ENCODE data around the gene ZKSCAN1.
A peak's percentile ranks its signal among the peaks of the same experiment; 100 is the strongest.

Gene ZKSCAN1

GRCh38 chr7:100065452-100066186 lies 50.2 kb downstream of the ZKSCAN1 start:
- DNase-seq (ENCODE audit: low spot score in 2 of 2): no peak
- Histone ChIP-seq H3K9me3 (peaks cover 5% of the 10 kb centered on the region), H3K4me3 (no peak overlapping the region), H3K4me1 (no peaks in the 10 kb centered on the region), H3K27me3 (ENCODE audit: low read depth) (no peaks in the 10 kb centered on the region), H3K36me3 (replicated peaks) (peaks cover 32% of the 10 kb centered on the region)
- in situ Hi-C loops (cut with MboI; ENCODE audit: low sequenced_read_pairs): no loop called here

- in situ Hi-C loops (cut with MboI; ENCODE audit: low sequenced_read_pairs): no loop called here
- Histone ChIP-seq H3K27me3 (ENCODE audit: low read depth) (no peaks in the 10 kb centered on the region), H3K4me1 (no peaks in the 10 kb centered on the region), H3K4me3 (no peak overlapping the region), H3K36me3 (replicated peaks) (peaks cover 41% of the 10 kb centered on the region), H3K9me3 (peaks cover 18% of the 10 kb centered on the region)
- DNase-seq (ENCODE audit: low spot score in 2 of 2): no peak
Observed at GRCh38 chr7:100066953-100067352, 51.6 kb downstream of the ZKSCAN1 start.

DNA sequence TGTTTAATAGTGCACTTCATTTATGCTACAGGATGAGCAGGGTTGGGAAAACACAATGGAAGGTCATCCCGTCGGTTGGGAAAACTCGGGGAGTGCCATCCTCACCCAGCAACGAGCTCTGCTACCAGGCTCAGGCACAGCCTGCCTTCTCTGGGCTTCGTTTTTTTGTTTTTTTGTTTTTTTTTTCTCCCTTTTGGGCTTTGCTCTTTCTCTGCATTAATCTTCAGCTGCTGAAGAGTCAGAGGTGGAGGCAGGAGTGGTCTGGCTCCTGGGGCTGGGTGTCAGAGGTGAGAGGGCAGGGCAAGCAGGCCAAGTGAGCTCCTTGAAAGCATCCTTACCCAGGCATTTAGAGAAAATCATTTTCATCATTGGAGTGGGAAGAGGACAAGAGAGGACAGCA lies 54.6 kb downstream of the ZKSCAN1 start:
- DNase-seq (ENCODE audit: low spot score in 2 of 2): no peak
- Histone ChIP-seq H3K27me3 (ENCODE audit: low read depth) (no peaks in the 10 kb centered on the region), H3K4me1 (no peaks in the 10 kb centered on the region), H3K9me3 (peaks cover 28% of the 10 kb centered on the region), H3K36me3 (replicated peaks) (peaks cover 60% of the 10 kb centered on the region), H3K4me3 (no peak overlapping the region)
- in situ Hi-C loops (cut with MboI; ENCODE audit: low sequenced_read_pairs): no loop called here

GRCh38 chr7:100071018-100071723 lies 55.8 kb downstream of the ZKSCAN1 start:
- in situ Hi-C loops (cut with MboI; ENCODE audit: low sequenced_read_pairs): no loop called here
- Histone ChIP-seq H3K4me1 (no peaks in the 10 kb centered on the region), H3K9me3 (peaks cover 28% of the 10 kb centered on the region), H3K36me3 (replicated peaks) (peaks cover 70% of the 10 kb centered on the region), H3K4me3 (no peak overlapping the region), H3K27me3 (ENCODE audit: low read depth) (no peaks in the 10 kb centered on the region)
- DNase-seq (ENCODE audit: low spot score in 2 of 2): no peak

DNA sequence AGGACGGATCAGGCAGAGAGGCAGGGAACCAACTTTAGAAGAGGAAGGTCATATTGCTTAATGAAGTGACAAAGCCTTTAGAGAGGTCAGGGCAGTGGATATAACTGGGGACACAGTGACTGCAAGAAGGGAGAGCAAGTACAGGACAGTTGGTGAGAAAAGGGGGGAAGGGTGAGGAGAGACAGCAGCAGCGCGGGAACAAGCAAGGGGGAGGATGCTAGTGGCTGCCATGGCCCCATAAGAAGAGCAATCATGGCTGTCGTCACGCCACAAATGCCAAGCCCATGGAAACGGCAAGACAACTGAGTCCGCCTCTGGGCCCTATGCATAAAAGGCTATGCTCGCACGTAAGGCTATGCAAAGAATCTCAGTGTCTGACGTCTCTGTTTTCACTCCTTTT lies 57.1 kb downstream of the ZKSCAN1 start:
- Histone ChIP-seq H3K4me3 (no peak overlapping the region), H3K36me3 (replicated peaks) (peaks cover 83% of the 10 kb centered on the region), H3K4me1 (no peaks in the 10 kb centered on the region), H3K27me3 (ENCODE audit: low read depth) (no peaks in the 10 kb centered on the region), H3K9me3 (peaks cover 28% of the 10 kb centered on the region)
- in situ Hi-C loops (cut with MboI; ENCODE audit: low sequenced_read_pairs): no loop called here
- no peak for DNase-seq (ENCODE audit: low spot score in 2 of 2)

- Histone ChIP-seq H3K4me1 (peaks cover under 1% of the 10 kb centered on the region), H3K27me3 (ENCODE audit: low read depth) (no peaks in the 10 kb centered on the region), H3K36me3 (replicated peaks) (peaks cover 98% of the 10 kb centered on the region), H3K4me3 (no peak overlapping the region), H3K9me3 (peaks cover 28% of the 10 kb centered on the region)
- DNase-seq (ENCODE audit: low spot score in 2 of 2): no peak
- in situ Hi-C loops (cut with MboI; ENCODE audit: low sequenced_read_pairs): no loop called here
Observed at GRCh38 chr7:100074841-100075240, 59.4 kb downstream of the ZKSCAN1 start.

GRCh38 chr7:100075418-100075817 lies 60.0 kb downstream of the ZKSCAN1 start:
- Histone ChIP-seq H3K36me3 (replicated peaks) (peaks cover 95% of the 10 kb centered on the region), H3K27me3 (ENCODE audit: low read depth) (no peaks in the 10 kb centered on the region), H3K4me1 (peaks cover 5% of the 10 kb centered on the region), H3K4me3 (no peak overlapping the region), H3K9me3 (peaks cover 25% of the 10 kb centered on the region)
- in situ Hi-C loops (cut with MboI; ENCODE audit: low sequenced_read_pairs): no loop called here
- DNase-seq (ENCODE audit: low spot score in 2 of 2): no peak

GRCh38 chr7:100077205-100077604 lies 61.8 kb downstream of the ZKSCAN1 start:
- Histone ChIP-seq H3K36me3 (replicated peaks) (peaks cover 80% of the 10 kb centered on the region), H3K4me3 (no peak overlapping the region), H3K27me3 (ENCODE audit: low read depth) (no peaks in the 10 kb centered on the region), H3K4me1 (peaks cover 8% of the 10 kb centered on the region), H3K9me3 (peaks cover 7% of the 10 kb centered on the region)
- DNase-seq (ENCODE audit: low spot score in 2 of 2): no peak
- in situ Hi-C loops (cut with MboI; ENCODE audit: low sequenced_read_pairs): no loop called here

GRCh38 chr7:100079024-100079560 lies 63.7 kb downstream of the ZKSCAN1 start:
- Histone ChIP-seq H3K36me3 (replicated peaks) (peaks cover 61% of the 10 kb centered on the region), H3K4me1 (peaks cover 13% of the 10 kb centered on the region), H3K27me3 (ENCODE audit: low read depth) (no peaks in the 10 kb centered on the region), H3K9me3 (no peaks in the 10 kb centered on the region; the same call in 1 of the 2 replicates), H3K4me3 (no peak overlapping the region)
- DNase-seq (ENCODE audit: low spot score in 2 of 2): no peak
- in situ Hi-C loops (cut with MboI; ENCODE audit: low sequenced_read_pairs): no loop called here

DNA sequence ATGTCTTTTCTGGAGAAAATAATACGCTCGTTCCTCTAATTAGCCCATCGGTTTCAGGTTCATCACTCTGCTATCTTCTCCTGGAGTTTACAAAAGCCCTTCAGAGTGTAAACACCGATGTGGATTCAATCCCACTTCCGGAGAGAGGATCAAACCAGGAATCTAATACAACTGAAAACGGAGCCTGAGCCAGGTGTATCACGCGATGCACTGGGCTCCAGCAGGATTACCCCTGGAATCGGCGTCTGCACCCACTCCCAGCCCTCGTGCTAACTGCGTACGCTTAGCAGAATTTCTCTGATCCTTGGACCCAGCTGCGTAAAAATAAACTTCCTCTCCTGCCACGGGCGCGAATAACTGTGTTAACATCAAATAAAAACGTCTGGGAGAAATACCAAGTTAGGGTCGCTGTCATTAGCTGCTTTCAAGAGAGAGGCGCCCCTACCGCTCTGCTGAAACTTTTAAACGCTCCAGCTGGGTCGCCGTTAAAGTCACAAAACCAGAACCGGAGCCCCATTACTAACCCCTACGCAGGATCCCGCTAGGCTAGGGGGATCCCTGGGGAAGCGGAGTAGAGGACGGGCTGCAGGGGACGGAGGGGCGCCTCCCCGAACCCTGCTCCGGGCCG lies 65.6 kb downstream of the ZKSCAN1 start:
- Histone ChIP-seq H3K36me3 (replicated peaks) (peaks cover 42% of the 10 kb centered on the region), H3K27me3 (ENCODE audit: low read depth) (no peaks in the 10 kb centered on the region), H3K4me1 (peaks cover 13% of the 10 kb centered on the region), H3K4me3 (peak overlapping the region; percentile 96), H3K9me3 (no peaks in the 10 kb centered on the region)
- in situ Hi-C loops (cut with MboI; ENCODE audit: low sequenced_read_pairs): no loop called here
- no peak for DNase-seq (ENCODE audit: low spot score in 2 of 2)

DNA sequence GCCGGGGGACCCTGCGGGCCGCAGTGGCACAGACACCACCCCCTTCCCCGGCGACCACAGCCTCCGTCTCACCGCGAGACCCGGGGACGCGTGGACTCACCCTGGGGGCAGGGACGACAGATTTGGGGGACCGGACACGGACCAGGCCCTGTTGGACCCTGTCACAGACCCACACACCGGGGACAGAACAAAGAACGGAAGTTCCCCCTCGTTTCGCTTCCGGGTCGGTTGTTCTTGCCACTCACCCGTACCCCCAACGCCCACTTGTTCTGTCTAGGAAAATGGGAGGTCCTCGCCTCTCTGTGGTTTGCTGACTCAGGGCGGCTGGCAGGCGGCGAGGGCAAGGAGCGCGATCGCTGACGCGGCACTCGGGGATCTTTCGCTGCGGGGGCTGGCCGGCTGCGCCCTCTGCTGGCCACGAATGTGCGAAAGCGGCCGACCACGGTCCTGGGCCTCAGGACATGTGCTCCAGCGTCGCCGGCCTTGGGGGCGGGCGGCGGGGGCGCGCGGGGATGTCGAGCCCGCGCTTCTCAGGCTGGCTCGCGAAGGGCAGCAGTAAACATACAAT lies 66.2 kb downstream of the ZKSCAN1 start, which contains the start of gene ZNF3:
Gene ZNF3 (minus strand): TSS at position 189 of the 568 bp plus-strand sequence. CDS start 4,366 bp downstream, outside the sequence.
- Histone ChIP-seq H3K36me3 (replicated peaks) (peaks cover 36% of the 10 kb centered on the region), H3K4me3 (peak within 1 kb of the TSS; percentile 96), H3K27me3 (ENCODE audit: low read depth) (no peaks in the 10 kb centered on the region), H3K4me1 (peaks cover 13% of the 10 kb centered on the region), H3K9me3 (no peaks in the 10 kb centered on the region)
- in situ Hi-C loops (cut with MboI; ENCODE audit: low sequenced_read_pairs): no loop called here
- DNase-seq (ENCODE audit: low spot score in 2 of 2): peak; percentile 97 to 98

GRCh38 chr7:100082978-100083377 lies 67.6 kb downstream of the ZKSCAN1 start:
- DNase-seq (ENCODE audit: low spot score in 2 of 2): no peak
- Histone ChIP-seq H3K4me1 (peaks cover 13% of the 10 kb centered on the region), H3K36me3 (replicated peaks) (peaks cover 22% of the 10 kb centered on the region), H3K9me3 (no peaks in the 10 kb centered on the region), H3K27me3 (ENCODE audit: low read depth) (no peaks in the 10 kb centered on the region), H3K4me3 (no peak overlapping the region)
- in situ Hi-C loops (cut with MboI; ENCODE audit: low sequenced_read_pairs): no loop called here

DNA sequence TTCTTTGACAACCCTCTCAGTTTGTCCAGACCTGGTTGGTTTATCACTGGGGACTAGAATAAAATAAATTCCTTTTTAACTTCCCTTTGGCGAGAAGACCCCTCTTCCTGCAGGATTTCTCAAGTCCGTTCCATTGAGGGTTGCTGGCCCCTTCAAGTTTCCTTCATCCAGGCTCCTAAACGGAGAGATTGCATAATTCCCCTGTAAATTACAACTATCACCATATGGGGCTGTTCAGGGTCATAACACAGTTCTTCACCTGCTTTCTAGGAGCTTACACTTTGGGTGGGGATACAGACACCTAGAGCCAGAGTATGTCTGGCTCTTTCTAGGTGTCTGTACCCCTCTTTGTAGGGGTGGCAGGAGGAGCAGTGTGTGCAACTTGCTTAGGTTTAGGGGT lies 70.1 kb downstream of the ZKSCAN1 start:
- in situ Hi-C loops (cut with MboI; ENCODE audit: low sequenced_read_pairs): no loop called here
- Histone ChIP-seq H3K36me3 (replicated peaks) (peaks cover 5% of the 10 kb centered on the region), H3K4me1 (peaks cover 13% of the 10 kb centered on the region), H3K4me3 (no peak overlapping the region), H3K27me3 (ENCODE audit: low read depth) (no peaks in the 10 kb centered on the region), H3K9me3 (no peaks in the 10 kb centered on the region)
- no peak for DNase-seq (ENCODE audit: low spot score in 2 of 2)
